A549 treated with Mapracorat at 1 μM for 4 hours (cell line): ENCODE data around the gene MCCC2. TPM values are rescaled to one million over a fixed set of nuclear protein-coding genes. Genes with fewer than 3 reads are reported as not detected.

Experiments
- total RNA-seq: library from RNA; stranded (reverse); fragments of 200-300 nt; extraction: Qiagen RNA extraction; gene quantifications from 5 replicates; pipeline ENCODE4 v1.2.3, GENCODE V29; 2022

MCCC2 gene
- 37.5 to 41.2 TPM (median 40.4 TPM) in 5 replicates for total RNA-seq

DNA sequence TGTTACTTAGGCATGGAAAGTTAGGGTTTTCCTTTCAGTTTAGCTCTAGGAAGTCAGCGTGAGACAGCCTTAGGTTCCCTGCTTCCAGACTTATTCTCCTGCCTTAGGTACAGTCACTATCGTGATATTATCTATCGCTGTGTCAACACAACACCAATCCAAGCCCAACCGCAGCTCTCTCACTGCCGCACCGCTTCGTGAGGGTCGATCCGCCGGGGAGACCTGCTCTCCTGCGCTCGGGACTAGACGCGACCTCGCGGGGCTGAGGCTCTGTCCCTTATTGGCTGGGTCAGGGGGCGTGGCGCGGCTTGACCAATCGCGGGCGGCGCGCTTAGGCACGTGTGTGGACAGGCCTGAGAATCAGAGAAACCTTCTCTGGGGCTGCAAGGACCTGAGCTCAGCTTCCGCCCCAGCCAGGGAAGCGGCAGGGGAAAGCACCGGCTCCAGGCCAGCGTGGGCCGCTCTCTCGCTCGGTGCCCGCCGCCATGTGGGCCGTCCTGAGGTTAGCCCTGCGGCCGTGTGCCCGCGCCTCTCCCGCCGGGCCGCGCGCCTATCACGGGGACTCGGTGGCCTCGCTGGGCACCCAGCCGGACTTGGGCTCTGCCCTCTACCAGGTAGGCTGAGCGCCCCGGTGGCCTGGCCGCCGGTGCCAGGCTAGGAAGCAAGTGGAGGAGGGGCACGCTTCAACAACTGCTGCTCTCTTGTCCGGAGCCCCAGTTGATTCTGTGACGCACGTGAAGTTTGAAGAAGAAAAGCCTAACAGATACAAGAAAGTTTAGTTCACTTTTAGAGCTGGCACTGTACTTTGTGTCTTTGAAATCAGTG is at the start of gene MCCC2:
TSS of gene MCCC2 (plus strand) at position 400 of the 825 bp plus-strand sequence. CDS start at position 486, 86 bp downstream.

Other genes starting within 250 kb of the MCCC2 start
- gene BDP1, start 131.7 kb upstream of the MCCC2 start, total RNA-seq, result 8.3 to 9.8 TPM (median 9.4 TPM) in 5 replicates
- not detected in 5 replicates for gene CARTPT, start 131.9 kb downstream of the MCCC2 start, total RNA-seq